Astrocyte (in vitro differentiated cells and primary cell): ENCODE data around the gene PAPSS1. TPM values are rescaled to one million over a fixed set of nuclear protein-coding genes. Genes with fewer than 3 reads are reported as not detected.

Source experiments
- DNase-seq: peaks from one replicate; pipeline ENCODE4 v3.0.0-alpha.2; 2010; ENCODE audit warnings: low read depth
- FAIRE-seq: peaks from 2 replicates; lab custom pipeline; 2011; peaks lifted over from hg19 to GRCh38; lab: Jason Lieb, UNC
- H2AFZ ChIP-seq: 2 replicates; pipeline ENCODE4 v1.6.0; 2012; ENCODE audit warnings: low read depth, low read length, inconsistent platforms
- H3K27ac ChIP-seq: 2 replicates; pipeline ENCODE4 v1.5.1; 2011; ENCODE audit warnings: low read depth, low read length, inconsistent platforms
- H3K27me3 ChIP-seq: 2 replicates; pipeline ENCODE4 v1.6.0; 2011; ENCODE audit warnings: low read length, inconsistent platforms; ENCODE audit not compliant: insufficient read depth
- H3K36me3 ChIP-seq: 2 replicates; pipeline ENCODE4 v1.5.1; 2011; ENCODE audit warnings: low read length, inconsistent platforms; ENCODE audit not compliant: insufficient read depth
- H3K4me1 ChIP-seq: 2 replicates; pipeline ENCODE4 v1.5.1; 2011; ENCODE audit warnings: low read length, inconsistent platforms; ENCODE audit not compliant: insufficient read depth
- H3K4me2 ChIP-seq: 2 replicates; pipeline ENCODE4 v1.6.0; 2012; ENCODE audit warnings: low read length, inconsistent platforms
- H3K4me3 ChIP-seq: 2 replicates; pipeline ENCODE4 v1.5.1; 2011; ENCODE audit warnings: low read depth, mild to moderate bottlenecking, low read length, inconsistent platforms; ENCODE audit not compliant: insufficient read depth
- H3K79me2 ChIP-seq: 2 replicates; pipeline ENCODE4 v1.6.0; 2012; ENCODE audit warnings: mild to moderate bottlenecking, low read length, inconsistent platforms; ENCODE audit not compliant: insufficient read depth
- H3K9ac ChIP-seq: 2 replicates; pipeline ENCODE4 v1.6.0; 2012; ENCODE audit warnings: mild to moderate bottlenecking, low read length, inconsistent platforms
- H3K9me3 ChIP-seq: 2 replicates; pipeline ENCODE4 v1.5.1; 2012; ENCODE audit warnings: low read depth, mild to moderate bottlenecking, low read length, inconsistent platforms; ENCODE audit not compliant: insufficient read depth
- H4K20me1 ChIP-seq: 2 replicates; pipeline ENCODE4 v1.6.0; 2012; ENCODE audit warnings: low read length, inconsistent platforms; ENCODE audit not compliant: insufficient read depth
- H3K27ac Mint-ChIP-seq: one replicate; pipeline ENCODE4 v1.8.0; 2021; ENCODE audit warnings: mild to moderate bottlenecking, mixed read lengths; ENCODE audit not compliant: unreplicated experiment
- H3K27me3 Mint-ChIP-seq: one replicate; pipeline ENCODE4 v1.8.0; 2021; ENCODE audit warnings: low read depth, mixed read lengths; ENCODE audit not compliant: unreplicated experiment
- H3K36me3 Mint-ChIP-seq: one replicate; pipeline ENCODE4 v1.8.0; 2021; ENCODE audit warnings: low read depth, mixed read lengths; ENCODE audit not compliant: unreplicated experiment
- H3K4me1 Mint-ChIP-seq: one replicate; pipeline ENCODE4 v1.8.0; 2021; ENCODE audit warnings: low read depth, mixed read lengths; ENCODE audit not compliant: unreplicated experiment
- H3K4me3 Mint-ChIP-seq: one replicate; pipeline ENCODE4 v1.8.0; 2021; ENCODE audit warnings: mild to moderate bottlenecking, moderate library complexity, mixed read lengths; ENCODE audit not compliant: unreplicated experiment
- H3K9me3 Mint-ChIP-seq: one replicate; pipeline ENCODE4 v1.8.0; 2021; ENCODE audit warnings: mild to moderate bottlenecking, mixed read lengths; ENCODE audit not compliant: unreplicated experiment
- EZH2 ChIP-seq: IDR thresholded peaks from 2 replicates; pipeline ENCODE4 v1.6.1; 2012; ENCODE audit warnings: mild to moderate bottlenecking, low read length, inconsistent platforms; ENCODE audit not compliant: insufficient read depth
- total RNA-seq: library from RNA; stranded (reverse); gene quantifications from 2 replicates; pipeline ENCODE4 v1.2.1, GENCODE V29; 2021
- TF ChIP-seq, protein P1 (sequence below): IDR thresholded peaks from 2 replicates; pipeline ENCODE4 v1.5.1; 2011; ENCODE audit warnings: low read depth, mild to moderate bottlenecking, inconsistent platforms, low read length, moderate library complexity; ENCODE audit not compliant: insufficient read depth

PAPSS1 gene
- total RNA-seq, 1 donor from 2014 or later, result 102 TPM

DNA sequence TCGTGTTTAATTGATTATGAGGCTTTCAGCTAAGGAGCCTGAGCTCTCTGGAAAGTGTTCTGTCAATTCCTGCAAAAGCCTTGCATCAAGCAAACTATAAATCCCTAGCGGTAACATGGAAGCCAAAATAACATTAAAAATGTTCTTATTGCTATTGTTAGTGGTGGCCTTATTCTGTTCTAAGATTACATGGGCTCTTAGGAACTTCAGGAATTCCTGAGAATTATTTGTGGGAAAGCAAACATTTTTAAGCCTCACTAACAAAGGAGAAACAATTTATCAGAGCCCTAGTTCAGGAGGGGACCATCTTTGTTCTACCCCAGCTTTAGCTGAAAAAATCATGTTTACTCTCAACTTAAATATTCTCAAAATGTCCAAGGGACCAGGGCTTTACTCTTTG lies 119.6 kb downstream of the PAPSS1 start:
- Histone ChIP-seq H3K4me1 (peaks cover 7% of the 10 kb centered on the region), H3K9me3 (no peaks in the 10 kb centered on the region), H3K27ac (peak overlapping the region; percentile 60), H3K4me3 (no peak overlapping the region), H3K79me2 (no peaks in the 10 kb centered on the region), H3K4me2 (peak overlapping the region; percentile 41), H2AFZ (peak overlapping the region; percentile 40), H3K9ac (no peak overlapping the region), H3K36me3 (no peaks in the 10 kb centered on the region), H4K20me1 (no peaks in the 10 kb centered on the region), H3K27me3 (no peaks in the 10 kb centered on the region)
- Mint-ChIP-seq H3K36me3 (no peaks in the 10 kb centered on the region), H3K9me3 (no peaks in the 10 kb centered on the region), H3K4me3 (no peak overlapping the region), H3K27me3 (no peaks in the 10 kb centered on the region), H3K27ac (peak overlapping the region; percentile 95), H3K4me1 (peaks cover 17% of the 10 kb centered on the region)
- DNase-seq (peak; percentile 79), FAIRE-seq (peak; percentile 59)
- TF ChIP-seq, protein P1, sequence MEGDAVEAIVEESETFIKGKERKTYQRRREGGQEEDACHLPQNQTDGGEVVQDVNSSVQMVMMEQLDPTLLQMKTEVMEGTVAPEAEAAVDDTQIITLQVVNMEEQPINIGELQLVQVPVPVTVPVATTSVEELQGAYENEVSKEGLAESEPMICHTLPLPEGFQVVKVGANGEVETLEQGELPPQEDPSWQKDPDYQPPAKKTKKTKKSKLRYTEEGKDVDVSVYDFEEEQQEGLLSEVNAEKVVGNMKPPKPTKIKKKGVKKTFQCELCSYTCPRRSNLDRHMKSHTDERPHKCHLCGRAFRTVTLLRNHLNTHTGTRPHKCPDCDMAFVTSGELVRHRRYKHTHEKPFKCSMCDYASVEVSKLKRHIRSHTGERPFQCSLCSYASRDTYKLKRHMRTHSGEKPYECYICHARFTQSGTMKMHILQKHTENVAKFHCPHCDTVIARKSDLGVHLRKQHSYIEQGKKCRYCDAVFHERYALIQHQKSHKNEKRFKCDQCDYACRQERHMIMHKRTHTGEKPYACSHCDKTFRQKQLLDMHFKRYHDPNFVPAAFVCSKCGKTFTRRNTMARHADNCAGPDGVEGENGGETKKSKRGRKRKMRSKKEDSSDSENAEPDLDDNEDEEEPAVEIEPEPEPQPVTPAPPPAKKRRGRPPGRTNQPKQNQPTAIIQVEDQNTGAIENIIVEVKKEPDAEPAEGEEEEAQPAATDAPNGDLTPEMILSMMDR, result no peak
- TF ChIP-seq EZH2, result no peak

DNA sequence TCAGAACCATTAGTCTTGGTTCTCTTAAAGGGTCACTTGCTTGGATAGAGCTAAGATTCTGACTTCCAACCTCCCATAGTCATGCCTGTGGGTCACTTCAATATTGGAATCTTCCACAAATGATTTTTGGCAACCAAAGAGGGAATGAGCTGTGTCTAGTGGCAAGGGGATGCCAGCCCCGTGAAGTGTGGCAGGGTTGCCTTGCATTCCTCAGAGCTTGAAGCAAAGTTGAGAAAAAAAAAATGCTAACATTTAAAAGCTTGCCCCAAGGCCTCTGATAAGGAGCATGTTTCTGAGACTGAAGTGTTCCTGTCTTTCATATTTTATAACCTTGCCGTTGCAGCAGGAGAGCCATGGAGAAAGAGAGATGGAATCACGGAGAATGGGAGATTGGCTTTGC lies 120.2 kb downstream of the PAPSS1 start:
- peak overlapping the region; percentile 41 for H3K4me2 ChIP-seq
- peak overlapping the region; percentile 40 for H2AFZ ChIP-seq
- H3K4me3 Mint-ChIP-seq, result no peak overlapping the region

DNA sequence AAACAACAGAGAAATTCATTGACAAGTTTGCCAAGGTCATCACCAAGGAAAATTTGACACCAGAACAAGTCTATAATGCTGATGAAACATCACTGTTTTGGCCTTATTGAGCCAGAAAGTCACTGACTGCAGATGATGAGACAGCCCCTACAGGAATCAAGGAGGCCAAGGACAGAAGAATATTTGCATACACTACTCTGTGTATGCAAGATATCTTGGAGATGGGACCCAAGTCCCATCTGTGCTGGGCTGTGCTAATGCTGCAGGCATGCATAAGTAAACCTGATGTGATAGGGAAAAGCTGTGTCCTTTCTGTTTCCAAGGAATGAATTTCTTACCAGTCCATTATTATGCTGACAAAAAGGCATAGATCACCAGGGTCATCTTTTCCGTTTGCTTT lies 126.8 kb downstream of the PAPSS1 start:
- H3K27me3 ChIP-seq, result no peaks in the 10 kb centered on the region
- no peak overlapping the region for H3K4me3 Mint-ChIP-seq
- H3K9me3 Mint-ChIP-seq, result peaks cover 8% of the 10 kb centered on the region
- H3K36me3 ChIP-seq, result no peaks in the 10 kb centered on the region
- H2AFZ ChIP-seq, result no peak overlapping the region
- H3K9me3 ChIP-seq, result peaks cover 6% of the 10 kb centered on the region
- no peak overlapping the region for H3K27ac ChIP-seq
- no peak overlapping the region for H3K4me2 ChIP-seq
- no peak overlapping the region for H3K9ac ChIP-seq
- TF ChIP-seq EZH2, result no peak
- TF ChIP-seq, protein P1, result no peak
- H3K36me3 Mint-ChIP-seq, result peaks cover 2% of the 10 kb centered on the region
- H3K4me1 ChIP-seq, result no peaks in the 10 kb centered on the region
- DNase-seq (no peak), FAIRE-seq (no peak)
- no peaks in the 10 kb centered on the region for H4K20me1 ChIP-seq
- no peaks in the 10 kb centered on the region for H3K27me3 Mint-ChIP-seq
- H3K27ac Mint-ChIP-seq, result no peak overlapping the region
- H3K4me1 Mint-ChIP-seq, result no peaks in the 10 kb centered on the region
- H3K79me2 ChIP-seq, result no peaks in the 10 kb centered on the region
- no peak overlapping the region for H3K4me3 ChIP-seq

More for the DNA sequence above, 120.2 kb downstream of the PAPSS1 start:
- peaks cover 17% of the 10 kb centered on the region for H3K4me1 Mint-ChIP-seq
- Histone ChIP-seq H3K27me3 (no peaks in the 10 kb centered on the region), H3K4me3 (no peak overlapping the region), H3K9me3 (no peaks in the 10 kb centered on the region), H3K27ac (peak overlapping the region; percentile 60), H3K36me3 (no peaks in the 10 kb centered on the region), H4K20me1 (no peaks in the 10 kb centered on the region), H3K9ac (no peak overlapping the region), H3K4me1 (peaks cover 7% of the 10 kb centered on the region), H3K79me2 (no peaks in the 10 kb centered on the region)
- H3K27ac Mint-ChIP-seq, result peak overlapping the region; percentile 95
- no peaks in the 10 kb centered on the region for H3K27me3 Mint-ChIP-seq
- no peaks in the 10 kb centered on the region for H3K9me3 Mint-ChIP-seq
- FAIRE-seq (no peak), DNase-seq (peak; percentile 10)
- H3K36me3 Mint-ChIP-seq, result no peaks in the 10 kb centered on the region
- no peak for TF ChIP-seq EZH2
- TF ChIP-seq, protein P1, result no peak
